GM12875 (cell line): ENCODE results near the gene ARAP1.

Experiments used
- H3K4me3 ChIP-seq: one replicate; pipeline ENCODE4 v1.5.1; 2011; ENCODE audit warnings: low read depth, low read length, control low read depth
- TF ChIP-seq, protein P1 (sequence below): IDR thresholded peaks from 2 replicates; pipeline ENCODE4 v1.5.1; 2011; ENCODE audit warnings: low read depth, mild to moderate bottlenecking, control low read depth, inconsistent platforms, low read length, moderate library complexity, borderline replicate concordance; ENCODE audit not compliant: insufficient read depth

ARAP1 gene

GRCh38 chr11:72672597-72673238 lies 79.5 kb downstream of the ARAP1 start:
- TF ChIP-seq, protein P1, sequence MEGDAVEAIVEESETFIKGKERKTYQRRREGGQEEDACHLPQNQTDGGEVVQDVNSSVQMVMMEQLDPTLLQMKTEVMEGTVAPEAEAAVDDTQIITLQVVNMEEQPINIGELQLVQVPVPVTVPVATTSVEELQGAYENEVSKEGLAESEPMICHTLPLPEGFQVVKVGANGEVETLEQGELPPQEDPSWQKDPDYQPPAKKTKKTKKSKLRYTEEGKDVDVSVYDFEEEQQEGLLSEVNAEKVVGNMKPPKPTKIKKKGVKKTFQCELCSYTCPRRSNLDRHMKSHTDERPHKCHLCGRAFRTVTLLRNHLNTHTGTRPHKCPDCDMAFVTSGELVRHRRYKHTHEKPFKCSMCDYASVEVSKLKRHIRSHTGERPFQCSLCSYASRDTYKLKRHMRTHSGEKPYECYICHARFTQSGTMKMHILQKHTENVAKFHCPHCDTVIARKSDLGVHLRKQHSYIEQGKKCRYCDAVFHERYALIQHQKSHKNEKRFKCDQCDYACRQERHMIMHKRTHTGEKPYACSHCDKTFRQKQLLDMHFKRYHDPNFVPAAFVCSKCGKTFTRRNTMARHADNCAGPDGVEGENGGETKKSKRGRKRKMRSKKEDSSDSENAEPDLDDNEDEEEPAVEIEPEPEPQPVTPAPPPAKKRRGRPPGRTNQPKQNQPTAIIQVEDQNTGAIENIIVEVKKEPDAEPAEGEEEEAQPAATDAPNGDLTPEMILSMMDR = no peak
- no peak overlapping the region for H3K4me3 ChIP-seq

- no peak overlapping the region for H3K4me3 ChIP-seq
- TF ChIP-seq, protein P1 = no peak
These were observed 80.8 kb downstream of the ARAP1 start for GRCh38 chr11:72671152-72672099.

- TF ChIP-seq, protein P1 = no peak
- no peak overlapping the region for H3K4me3 ChIP-seq
These were observed 82.2 kb downstream of the ARAP1 start for GRCh38 chr11:72670041-72670440.

DNA sequence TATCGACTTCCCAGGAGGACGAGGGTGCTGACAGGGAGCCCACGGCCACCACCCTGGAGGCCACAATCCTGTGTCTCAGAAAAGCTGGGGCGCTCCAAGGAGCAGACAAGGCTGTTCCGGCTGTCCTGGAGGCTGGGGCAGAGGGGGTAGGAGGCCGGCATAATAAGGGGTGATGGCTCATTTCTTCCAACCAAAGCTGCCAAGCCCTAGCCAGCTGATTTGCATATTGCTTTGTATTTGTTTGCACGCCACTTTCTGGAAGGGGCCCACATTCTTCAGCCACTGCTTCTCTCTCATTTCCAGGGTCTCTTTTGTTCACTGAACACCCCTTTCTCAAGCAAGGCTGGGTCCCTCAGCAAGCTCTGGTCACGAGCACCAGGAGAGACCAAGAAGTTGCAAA lies 82.7 kb downstream of the ARAP1 start:
- no peak overlapping the region for H3K4me3 ChIP-seq
- TF ChIP-seq, protein P1 = no peak

DNA sequence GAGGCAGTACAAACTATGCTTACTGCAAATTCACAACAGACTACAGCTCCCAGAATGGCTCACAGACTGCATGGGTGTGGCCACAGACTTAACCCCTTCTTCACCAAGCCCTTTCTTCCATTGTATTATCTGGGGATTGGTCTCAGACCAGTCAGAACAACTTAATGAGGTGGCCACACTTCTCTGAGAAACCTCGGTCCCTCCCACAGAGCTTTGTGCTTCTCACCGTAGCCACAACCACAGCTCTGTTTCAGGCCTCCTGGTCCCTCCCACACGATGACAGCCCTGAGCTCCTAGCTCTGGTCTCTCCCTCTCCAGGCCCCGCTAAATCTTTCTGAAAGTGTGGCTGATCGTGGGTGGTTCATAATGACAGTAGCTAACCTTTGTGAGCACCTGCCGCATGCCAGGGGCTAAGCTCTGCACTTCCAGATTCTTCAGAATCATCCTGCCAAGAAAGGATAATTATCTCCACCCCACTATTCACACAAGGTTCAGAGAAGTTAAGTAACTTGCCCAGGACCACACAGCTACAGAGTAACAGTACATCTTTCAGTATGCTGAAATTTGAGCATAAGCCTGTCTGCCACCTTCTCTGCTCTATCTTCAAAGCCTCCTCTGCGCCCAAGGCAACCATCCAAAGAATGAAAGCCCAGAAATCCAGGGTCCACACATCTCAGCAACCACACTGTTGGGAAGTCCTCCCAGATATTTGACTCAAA lies 83.4 kb downstream of the ARAP1 start:
- TF ChIP-seq, protein P1 = no peak

DNA sequence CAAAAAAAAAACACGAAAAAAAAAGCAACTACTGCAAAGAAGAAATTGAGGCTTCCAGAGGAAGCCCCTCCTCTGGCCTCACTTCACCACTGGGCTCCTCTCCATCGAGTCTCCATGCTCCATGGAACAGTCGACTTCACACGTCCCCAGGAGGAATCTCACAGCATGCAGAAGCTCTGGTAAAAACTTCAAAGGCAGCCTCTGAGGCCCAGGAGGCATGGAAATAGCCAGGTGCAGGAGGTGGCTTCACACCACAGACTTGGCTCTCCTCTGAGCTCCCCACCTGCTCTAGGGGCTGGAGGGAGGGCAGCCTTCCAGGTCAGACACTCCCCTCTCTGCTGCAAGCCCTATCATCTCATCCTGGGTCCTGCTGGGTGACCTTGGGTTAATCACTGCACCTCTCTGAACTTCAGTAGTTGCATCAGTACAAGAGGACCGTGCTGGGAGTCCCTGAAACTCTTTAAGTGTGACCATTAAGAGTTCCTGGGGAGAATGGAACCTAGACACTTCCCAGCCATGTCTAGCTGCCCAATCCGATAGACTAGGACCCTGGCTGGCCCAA lies 86.2 kb downstream of the ARAP1 start:
- TF ChIP-seq, protein P1 = no peak
- H3K4me3 ChIP-seq = no peak overlapping the region

More for the DNA sequence above, 83.4 kb downstream of the ARAP1 start:
- no peak overlapping the region for H3K4me3 ChIP-seq
